Adrenal gland (tissue), 5 donors: ENCODE measurements around the gene S100A8.

ENCODE experiments used
- CTCF ChIP-seq, 6 experiments: fragments of 450-650 bp in 4 of 6; fragments of 200-600 bp in 2 of 6; sonication (generic) in 1 of 6; IDR thresholded peaks; 1 replicate in 5 of 6; 2 replicates in 1 of 6; pipeline versions ENCODE4 v1.5.1 to v1.8.0; 2016 to 2021; ENCODE audit warnings: antibody characterized with exemption in 6 of 6, mild to moderate bottlenecking in 2 of 6, moderate library complexity in 1 of 6
- POLR2A ChIP-seq, 2 donors: fragments of 450-650 bp; IDR thresholded peaks; one replicate each; pipeline ENCODE4 v1.6.1; 2017; ENCODE audit warnings: antibody characterized with exemption in 2 of 2, mild to moderate bottlenecking in 2 of 2, moderate library complexity in 1 of 2
- donor health status: DM: no; HTN: no; CAD: no.

- TF ChIP-seq POLR2A (IDR thresholded peaks at IDR 0.05) (no peak), CTCF (IDR thresholded peaks at IDR 0.05) (no peak)
Observed at GRCh38 chr1:153393926-153394325, 3.1 kb upstream of the S100A8 start.
